ENCODE measurements around the gene ADH5. TPM values are rescaled to one million over a fixed set of nuclear protein-coding genes. Genes with fewer than 3 reads are reported as not detected.

The ADH5 gene
- total and polyA plus RNA-seq, 8 donors, result 152 to 305 (median 244) TPM

- TF ChIP-seq CTCF (IDR thresholded peaks at IDR 0.05), result no peak
- DNase-seq (no peak), ATAC-seq (no peak)
- H3K4me1 ChIP-seq, result no peaks in the 10 kb centered on the region
- no peak overlapping the region for H3K27ac ChIP-seq
- no peaks in the 10 kb centered on the region for H3K27me3 ChIP-seq
- H3K4me3 ChIP-seq, result no peak overlapping the region
- H3K36me3 ChIP-seq, result peaks cover 0 to 21% of the 10 kb centered on the region in 2 donors
- peaks cover 7 to 16% of the 10 kb centered on the region in 2 donors for H3K9me3 ChIP-seq
- intact Hi-C loops (cut with DNase I), result no loop called here
These were observed 50.4 kb downstream of the ADH5 start for GRCh38 chr4:99038213-99038612.

DNA sequence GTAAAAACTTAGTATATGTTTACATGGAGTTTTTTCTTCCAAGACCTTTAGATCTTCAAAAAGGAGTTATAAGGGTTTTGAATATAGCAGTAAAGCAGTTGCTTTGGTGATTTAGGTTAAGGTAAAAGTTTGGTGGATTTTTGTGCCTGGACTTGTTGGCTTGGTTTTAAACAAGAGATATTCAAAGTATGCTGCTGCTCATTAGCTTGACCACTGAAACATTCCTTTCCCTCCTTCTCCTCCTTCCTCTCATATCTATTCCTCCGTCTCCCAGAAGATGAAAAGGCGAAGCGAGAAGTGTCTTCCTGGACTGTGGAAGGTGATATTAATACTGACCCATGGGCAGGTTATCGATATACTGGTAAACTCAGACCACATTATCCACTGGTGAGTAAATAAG, 54.6 kb downstream of the ADH5 start:
- Histone ChIP-seq H3K4me1 (no peaks in the 10 kb centered on the region), H3K9me3 (peaks cover 7 to 16% of the 10 kb centered on the region in 2 donors), H3K27me3 (no peaks in the 10 kb centered on the region), H3K36me3 (peaks cover 0 to 12% of the 10 kb centered on the region in 2 donors), H3K27ac (no peak overlapping the region), H3K4me3 (no peak overlapping the region)
- no peak for TF ChIP-seq CTCF (IDR thresholded peaks at IDR 0.05)
- no peak for ATAC-seq
- no peak for DNase-seq
- intact Hi-C loops (cut with DNase I), result no loop called here

DNA sequence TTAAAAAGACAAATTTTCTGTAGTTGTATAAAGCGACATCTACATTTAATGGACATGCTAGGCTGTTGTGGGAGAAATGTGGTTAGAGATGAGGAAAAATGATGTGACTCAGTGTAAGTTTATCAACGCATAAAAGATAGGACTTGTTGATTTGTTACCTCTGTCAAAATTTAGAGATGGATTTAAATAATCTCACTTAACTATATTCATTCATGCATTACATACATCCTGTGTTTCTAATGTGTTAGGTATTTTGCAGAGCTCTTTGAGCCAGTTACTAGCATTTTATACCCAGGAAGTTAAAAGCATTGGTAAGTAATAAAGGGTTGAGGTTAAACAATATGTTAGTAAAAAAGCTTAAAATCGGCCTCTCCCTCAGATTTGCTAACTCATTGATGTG, 58.7 kb downstream of the ADH5 start:
- Histone ChIP-seq H3K9me3 (no peaks in the 10 kb centered on the region), H3K27me3 (no peaks in the 10 kb centered on the region), H3K4me3 (no peak overlapping the region), H3K36me3 (peaks cover 0 to 3% of the 10 kb centered on the region in 2 donors), H3K4me1 (no peaks in the 10 kb centered on the region), H3K27ac (no peak overlapping the region)
- no peak for TF ChIP-seq CTCF (IDR thresholded peaks at IDR 0.05)
- intact Hi-C loops (cut with DNase I), result no loop called here
- DNase-seq (no peak), ATAC-seq (no peak)

DNA sequence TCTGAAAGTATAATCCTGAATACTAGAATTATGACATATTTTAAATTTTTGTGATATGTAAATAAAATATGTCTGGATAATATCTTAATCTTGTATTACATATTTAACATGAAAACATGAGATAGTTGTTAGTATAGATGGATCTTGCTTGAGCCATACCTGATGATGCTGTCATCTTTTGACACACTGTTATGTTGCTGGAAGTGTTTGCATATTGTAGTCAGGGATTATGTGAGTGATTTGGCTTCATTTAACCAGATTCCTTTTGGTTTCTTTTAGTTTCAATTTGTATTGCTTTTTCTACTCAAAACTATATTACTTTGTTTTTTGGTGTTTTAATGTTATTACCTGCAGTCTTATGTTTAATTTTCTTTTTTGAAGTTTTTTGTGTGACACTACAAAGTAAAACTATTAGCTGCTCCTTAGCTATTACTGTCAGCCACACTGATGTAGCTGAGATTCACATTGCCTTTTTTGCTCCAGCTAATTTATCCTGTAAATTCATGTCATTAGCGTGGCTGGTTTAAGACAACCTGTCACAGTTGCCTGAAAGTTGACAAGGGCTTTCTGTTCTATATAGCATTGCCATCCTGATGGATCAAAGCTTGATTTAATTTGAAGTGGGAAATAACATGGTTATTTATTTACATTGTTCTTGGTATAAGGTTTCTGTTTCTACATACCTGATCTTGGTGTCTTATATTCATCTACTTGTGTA, 59.4 kb downstream of the ADH5 start:
- no peak for ATAC-seq
- no peak for TF ChIP-seq CTCF (IDR thresholded peaks at IDR 0.05)
- peaks cover 0 to 3% of the 10 kb centered on the region in 2 donors for H3K36me3 ChIP-seq
- H3K27ac ChIP-seq, result no peak overlapping the region
- H3K4me1 ChIP-seq, result no peaks in the 10 kb centered on the region
- no peak overlapping the region for H3K4me3 ChIP-seq
- no peaks in the 10 kb centered on the region for H3K27me3 ChIP-seq
- no peak for DNase-seq
- no peaks in the 10 kb centered on the region for H3K9me3 ChIP-seq
- intact Hi-C loops (cut with DNase I), result no loop called here

- no peak for DNase-seq
- no peak overlapping the region for H3K27ac ChIP-seq
- H3K27me3 ChIP-seq, result no peaks in the 10 kb centered on the region
- TF ChIP-seq CTCF (IDR thresholded peaks at IDR 0.05), result no peak
- peaks cover 0 to 3% of the 10 kb centered on the region in 2 donors for H3K36me3 ChIP-seq
- intact Hi-C loops (cut with DNase I), result no loop called here
- no peaks in the 10 kb centered on the region for H3K4me1 ChIP-seq
- no peak overlapping the region for H3K4me3 ChIP-seq
- no peaks in the 10 kb centered on the region for H3K9me3 ChIP-seq
- peak; percentile 17 for ATAC-seq
These were observed 60.4 kb downstream of the ADH5 start for GRCh38 chr4:99028187-99028586.
